Smooth muscle cell of the brain vasculature (primary cell): Measurements from ENCODE around the gene CEMIP2.
"Not testable (repeated sequence)": the region's sequence is repeated elsewhere in the genome, so short reads cannot be mapped to it uniquely, and the experiment has no call there.

ENCODE experiments used
- DNase-seq: peaks from one replicate; pipeline ENCODE4 v3.0.0-alpha.2; 2012; ENCODE audit warnings: low read depth, low spot score

CEMIP2 gene

DNA sequence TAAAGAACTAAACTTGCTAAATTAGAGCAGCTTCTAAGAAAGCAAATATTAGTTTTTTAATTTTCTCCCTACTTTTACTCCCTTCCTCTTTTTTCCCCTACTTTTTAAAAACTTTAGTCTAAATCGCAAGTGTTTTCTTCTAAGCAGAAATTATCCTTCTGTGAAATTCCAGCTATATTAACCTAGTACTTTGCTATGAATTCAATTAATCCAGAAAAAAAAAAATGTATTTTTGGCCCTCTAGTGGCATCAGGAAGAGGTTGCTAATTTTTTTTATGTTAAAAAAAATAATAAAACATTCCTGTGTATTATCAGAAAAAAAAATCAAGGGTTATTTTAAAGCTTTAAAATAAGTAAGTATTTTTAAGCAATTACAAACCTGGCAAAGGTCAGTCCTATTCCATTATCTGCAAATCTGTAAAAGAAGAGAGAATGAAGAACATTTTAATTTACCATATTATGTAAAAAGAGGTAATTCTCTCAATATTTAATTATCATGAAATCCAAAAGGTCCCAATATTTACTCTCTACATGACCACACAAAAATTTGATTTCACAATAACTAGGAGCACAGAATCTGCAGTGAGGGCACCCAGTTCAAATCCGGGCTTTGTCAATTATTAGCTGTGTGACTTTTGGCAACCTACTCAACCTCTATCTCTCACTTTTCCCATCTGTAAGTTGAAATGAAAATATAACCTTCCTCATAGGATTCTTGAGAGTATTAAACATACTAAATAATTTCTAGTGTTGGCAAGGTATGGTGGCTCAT is 52.0 kb downstream of the CEMIP2 start:
- no peak for DNase-seq

DNA sequence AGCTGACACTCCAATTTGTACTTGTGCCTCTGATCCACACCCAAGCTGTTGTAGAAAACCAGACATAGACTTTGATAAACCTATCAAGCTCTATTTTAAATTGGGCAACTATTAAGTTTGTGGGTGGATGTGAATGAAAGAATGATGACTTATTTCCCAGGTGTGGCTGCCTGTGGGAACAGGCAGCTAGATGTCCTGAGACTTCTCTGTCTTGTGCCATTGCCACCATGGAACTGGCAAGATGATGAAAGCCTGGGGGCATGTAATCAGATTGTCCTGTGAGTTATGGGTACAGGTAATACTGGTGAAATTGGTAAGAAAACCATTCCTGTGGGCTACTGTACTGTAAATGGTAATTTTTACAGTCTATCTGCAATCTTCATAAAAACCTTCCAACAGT is 57.5 kb downstream of the CEMIP2 start:
- no peak for DNase-seq

DNA sequence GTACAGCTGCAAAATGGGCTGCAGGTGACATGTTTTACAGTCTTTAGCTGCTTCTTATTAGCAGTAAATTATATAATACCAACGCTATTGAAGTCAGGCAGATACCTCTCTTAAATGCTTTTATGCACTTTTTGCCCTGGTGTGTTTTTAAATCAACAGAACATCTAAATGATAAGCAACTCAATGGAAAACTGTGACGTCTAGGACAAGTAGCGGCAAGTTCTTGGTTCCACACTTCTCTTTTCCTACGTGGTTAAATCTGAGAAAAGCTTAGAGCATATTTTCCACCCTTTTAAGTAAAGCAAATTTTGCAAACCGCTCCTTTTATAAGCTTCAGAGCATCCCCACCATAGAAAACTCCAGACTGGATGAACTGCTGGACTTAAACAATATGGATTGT is 58.1 kb downstream of the CEMIP2 start:
- no peak for DNase-seq

DNA sequence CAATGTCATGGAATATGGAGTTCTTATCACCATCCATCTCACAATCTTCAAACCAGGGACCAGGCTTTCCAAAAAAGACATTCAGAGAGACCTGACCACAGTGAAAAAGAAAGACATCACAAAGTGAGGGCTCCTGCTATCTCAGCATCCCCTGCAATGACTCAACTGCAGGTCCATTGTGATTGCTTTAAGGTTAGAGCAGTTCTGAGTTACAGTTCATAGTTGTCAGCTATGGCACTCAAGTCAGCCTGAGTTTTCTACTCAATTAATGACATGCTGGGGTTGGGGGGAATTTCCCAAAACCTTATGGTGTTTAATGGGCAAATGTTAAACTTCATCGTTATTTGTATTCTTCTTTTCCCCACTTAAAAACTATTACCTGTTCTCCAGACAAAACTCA is 58.9 kb downstream of the CEMIP2 start:
- DNase-seq: no peak

DNA sequence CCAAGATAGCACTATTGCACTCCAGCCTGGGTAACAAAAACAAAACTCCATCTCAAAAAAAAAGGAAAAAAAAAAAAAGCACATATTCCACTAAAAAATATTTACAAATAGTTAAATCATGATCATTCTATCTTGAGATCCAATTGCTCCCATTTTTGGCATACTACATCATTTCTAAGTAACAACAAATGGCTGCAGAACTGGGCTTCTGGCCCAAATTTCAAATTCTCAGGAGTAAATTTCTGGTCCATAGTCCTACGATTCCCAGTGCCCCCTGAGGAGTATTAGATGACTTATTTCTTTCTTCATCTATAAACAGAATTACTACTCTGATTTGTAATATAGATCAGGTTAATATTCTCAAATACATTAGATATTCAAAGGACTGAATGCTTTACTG is 62.1 kb downstream of the CEMIP2 start:
- no peak for DNase-seq

DNA sequence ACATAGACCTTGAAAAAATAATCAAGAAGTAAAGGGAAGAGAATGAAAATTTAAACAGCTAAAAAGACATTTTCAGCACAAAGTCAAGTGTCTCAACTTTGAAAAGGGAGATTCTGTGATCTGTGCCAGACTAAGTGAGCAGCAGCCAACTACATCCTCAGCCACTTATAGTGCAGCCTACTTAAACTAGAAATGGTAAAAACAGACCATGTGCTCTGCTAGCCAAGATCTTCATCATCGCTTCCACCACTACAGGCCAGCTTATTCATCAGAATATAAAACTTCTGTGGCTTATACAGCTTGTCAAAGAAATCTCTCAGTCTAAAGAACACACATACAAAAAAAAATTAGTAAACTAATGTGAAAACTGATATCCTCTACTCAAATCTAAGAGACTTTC is 63.5 kb downstream of the CEMIP2 start:
- DNase-seq: no peak

DNA sequence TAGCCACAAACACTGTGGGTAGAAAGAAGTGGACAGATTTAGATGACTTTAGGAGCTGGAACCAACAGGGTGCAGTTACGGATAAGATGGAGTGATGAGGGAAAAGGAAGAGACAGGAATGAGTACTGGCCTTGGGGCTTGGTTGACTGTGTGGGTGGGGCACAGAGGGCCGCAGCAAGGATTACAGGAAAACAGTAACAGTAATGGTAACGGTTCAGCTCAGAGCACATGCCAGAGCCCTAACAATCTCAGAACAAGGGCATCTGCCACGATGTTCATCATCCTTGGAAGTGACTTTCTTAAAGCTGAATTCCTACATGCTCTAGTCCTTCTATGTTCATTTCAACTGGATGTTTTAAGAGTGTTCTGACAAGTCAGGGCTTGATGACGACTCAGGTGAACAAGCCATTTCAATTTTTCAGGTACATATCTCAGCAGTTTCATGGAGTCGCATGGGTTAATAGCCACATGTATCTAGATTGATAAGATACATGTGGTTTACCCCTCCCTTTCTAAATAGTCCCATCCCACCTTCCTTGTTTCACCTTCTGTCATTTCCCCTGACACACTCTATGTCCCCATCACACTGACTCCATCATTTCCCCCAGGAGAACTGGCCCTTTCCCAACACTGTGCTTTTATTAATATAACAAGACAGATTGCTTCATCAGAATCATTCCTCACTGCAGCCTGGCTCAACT is 65.0 kb downstream of the CEMIP2 start:
- no peak for DNase-seq

DNA sequence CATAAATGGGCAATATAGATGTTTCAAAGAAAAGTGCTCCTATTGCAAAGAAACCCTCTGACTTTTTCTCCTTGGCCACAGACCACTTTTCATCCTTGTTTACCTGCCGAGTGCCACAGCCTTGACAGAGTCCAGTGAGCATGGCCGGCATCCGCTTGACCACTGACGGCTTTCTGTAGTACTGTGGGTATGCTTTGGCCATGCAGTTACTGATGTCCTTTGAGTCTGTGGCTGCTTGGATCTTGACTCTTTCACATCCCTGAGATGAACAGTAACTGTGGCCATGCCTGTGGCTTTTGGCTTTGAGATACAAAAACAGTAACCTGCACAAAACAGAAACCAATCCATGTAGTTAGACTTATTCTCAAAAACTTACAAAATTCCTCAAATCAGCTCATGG is 70.4 kb downstream of the CEMIP2 start:
- DNase-seq: no peak

DNA sequence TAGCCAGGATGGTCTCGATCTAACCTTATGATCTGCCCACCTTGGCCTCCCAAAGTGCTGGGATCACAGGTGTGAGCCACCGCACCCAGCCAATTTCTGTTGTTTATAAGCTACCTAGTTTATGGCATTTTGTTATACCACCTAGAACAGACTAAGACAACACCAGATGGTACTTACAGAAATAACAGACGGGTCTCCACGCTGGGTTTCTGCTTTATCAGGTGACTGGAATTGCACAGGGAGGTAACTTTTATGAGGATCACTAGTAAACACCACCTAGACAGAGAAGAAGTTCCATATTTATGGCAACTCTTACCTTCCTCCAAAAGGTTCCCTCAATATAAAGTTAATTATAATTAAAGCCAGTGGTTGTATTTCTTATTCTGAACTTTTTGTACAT is 74.0 kb downstream of the CEMIP2 start:
- no peak for DNase-seq

DNA sequence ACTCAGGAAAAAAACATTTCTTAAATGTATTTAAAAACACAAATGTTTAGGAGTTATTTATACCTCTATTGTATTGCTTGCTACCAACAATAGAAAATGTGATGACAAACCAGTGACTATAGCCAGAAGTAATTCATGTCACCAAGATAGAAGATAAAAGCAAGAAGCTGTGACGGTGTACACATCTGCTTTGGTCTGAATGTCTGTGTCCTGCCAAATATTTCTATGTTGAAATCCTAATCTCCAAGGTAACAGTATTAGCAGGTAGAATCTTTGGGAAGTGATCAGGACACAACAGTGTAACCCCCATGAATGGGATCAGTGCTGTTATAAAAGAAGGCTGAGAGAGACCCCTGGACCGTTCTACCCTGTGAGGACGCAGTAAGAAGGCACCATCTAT is 74.7 kb downstream of the CEMIP2 start:
- DNase-seq: no peak

DNA sequence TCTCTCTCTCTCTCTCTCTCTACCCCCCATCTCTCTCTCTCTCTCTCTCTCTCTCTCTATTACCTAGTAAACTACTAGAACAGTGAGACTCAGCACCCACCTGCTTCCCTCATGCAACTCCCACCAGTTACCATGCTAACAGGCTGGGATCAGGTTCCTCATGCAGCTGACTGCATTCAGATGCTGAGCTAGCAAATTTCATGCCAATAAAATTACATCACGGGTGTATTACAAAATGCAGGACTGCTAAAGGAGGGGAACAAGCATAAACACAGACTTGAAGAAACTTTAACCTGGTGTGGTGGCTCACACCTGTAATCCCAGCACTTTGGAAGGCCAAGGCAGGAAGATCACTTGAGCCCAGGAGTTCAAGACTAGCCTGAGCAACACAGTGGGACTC is 76.0 kb downstream of the CEMIP2 start:
- no peak for DNase-seq

DNA sequence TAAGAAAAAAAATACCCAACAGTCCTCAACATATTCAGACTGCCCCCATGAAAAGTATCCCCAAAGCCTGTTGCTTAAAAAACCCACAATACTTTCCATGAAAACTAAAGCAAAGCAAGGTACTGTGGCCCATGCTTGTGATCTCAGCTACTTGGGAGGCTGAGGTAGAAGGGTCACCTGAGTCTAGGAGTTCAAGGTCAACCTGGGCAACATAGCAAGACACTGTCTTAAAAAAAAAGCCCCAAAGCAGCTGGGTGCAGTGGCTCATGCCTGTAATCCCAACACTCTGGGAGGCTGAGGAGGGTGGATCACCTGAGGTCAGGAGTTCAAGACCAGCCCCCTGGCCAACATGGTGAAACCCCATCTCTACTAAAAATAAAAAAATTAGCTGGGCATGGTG is 76.7 kb downstream of the CEMIP2 start:
- not testable (repeated sequence) for DNase-seq

DNA sequence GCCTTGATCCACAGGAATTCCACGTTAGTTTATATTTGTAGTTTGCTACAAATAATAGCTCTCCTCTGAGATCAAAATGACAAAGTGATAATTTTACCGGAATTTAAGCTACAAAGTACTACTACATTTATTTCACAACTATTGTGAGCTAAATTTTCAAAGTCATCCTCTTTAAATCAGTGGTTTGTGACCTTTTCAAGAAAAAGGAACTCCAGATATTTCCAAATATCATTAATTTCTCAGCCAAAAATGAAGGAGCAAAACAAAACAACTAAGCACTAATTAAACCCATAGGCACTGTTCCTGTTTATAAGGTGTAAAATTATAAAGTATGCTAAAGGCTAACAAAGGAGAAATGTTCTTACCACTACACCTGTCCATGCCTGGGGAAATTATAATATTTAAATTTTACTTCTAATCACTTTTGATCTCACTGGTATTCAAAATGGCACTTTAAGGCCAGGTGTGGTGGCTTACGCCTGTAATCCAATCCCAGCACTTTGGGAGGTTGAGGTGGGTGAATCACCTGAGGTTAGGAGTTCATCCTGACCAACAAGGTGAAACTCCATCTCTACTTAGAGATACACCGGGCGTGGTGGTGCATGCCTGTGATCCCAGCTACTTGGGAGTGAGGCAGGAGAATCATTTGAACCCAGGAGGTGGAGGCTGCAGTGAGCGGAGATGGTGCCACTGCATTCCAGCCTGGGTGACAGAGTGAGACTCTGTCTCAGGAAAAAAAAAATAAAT is 77.5 kb downstream of the CEMIP2 start:
- no peak for DNase-seq

DNA sequence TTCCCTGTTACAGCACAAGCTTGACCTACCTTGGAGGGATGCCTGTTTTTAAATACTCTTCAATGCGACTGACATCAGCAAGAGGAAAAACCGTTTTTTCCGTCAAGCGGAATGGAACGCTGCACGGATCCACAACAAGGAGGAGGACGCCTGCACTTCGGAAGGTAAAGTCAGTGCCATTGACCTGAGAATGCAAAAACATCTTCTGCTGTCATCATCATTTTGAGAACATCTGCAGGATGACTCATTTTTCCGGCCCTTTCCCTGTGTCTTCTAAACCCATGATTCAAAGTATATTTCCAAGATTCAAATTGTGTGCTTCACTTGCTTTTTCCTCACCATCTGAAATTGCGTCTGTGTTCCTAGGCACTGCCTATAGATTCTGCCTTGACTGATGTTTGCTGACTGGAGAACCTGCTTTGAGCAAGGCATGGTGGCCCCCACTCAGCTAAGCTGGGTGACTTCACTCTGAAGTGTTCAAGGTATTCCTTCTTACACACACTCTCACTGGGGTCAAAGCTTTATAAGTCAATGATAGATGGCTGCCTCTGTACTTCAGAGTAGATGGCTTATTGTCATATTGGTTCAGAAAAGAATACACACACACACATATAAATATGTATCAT is 78.1 kb downstream of the CEMIP2 start:
- DNase-seq: no peak

DNA sequence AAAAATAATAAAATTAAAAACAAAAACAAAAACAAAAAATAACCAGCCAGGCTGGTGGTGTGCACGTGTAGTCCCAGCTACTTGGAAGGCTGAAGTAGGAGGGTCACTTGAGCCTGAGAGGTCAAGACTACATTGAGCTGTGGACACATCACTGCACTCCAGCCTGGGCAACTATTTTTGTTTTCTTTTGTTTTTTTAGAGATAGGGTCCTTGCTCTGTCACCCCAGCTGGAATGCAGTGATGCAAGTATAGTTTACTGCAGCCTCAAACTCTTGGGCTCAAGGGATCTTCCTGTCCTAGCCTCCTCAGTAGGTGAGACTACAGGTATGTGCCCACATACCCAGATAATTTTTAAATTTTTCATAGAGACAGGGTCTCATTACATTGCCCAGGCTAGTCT is 80.6 kb downstream of the CEMIP2 start:
- no peak for DNase-seq

DNA sequence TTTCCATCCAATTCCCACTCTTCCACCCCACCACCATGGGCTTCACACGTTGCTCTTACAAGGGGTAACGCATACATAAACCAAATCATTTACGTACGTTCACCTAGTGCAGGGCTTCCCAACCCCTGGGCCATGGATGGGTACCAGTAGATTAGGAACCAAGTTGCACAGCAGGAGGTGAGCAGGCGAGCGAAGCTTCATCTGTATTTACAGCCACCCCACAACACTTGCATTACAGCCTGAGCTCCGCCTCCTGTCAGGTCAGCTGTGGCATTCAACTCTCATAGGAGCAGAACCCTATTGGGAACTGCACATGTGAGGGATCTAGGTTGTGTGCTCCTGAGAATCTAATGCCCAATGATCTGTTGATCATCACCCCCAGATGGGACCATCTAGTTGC is 82.3 kb downstream of the CEMIP2 start:
- DNase-seq: no peak

DNA sequence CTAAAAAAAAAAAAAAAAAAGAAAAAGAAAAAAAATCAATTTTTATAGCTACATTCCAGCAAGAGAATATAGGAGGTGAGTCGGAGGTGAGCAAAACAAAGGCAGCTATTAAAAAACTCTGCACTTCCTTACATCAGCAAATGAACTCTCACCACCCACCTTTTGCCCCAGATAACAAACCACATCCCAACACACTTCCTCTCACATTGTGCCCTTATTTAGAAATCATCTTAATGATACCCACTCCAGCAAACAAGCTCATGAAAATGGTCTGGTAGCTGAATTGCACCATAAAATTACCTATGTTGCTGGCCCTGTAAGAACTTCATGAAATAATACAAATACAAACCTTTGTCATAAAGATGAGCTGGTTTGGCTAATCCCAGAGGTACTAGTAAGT is 82.9 kb downstream of the CEMIP2 start:
- no peak for DNase-seq

DNA sequence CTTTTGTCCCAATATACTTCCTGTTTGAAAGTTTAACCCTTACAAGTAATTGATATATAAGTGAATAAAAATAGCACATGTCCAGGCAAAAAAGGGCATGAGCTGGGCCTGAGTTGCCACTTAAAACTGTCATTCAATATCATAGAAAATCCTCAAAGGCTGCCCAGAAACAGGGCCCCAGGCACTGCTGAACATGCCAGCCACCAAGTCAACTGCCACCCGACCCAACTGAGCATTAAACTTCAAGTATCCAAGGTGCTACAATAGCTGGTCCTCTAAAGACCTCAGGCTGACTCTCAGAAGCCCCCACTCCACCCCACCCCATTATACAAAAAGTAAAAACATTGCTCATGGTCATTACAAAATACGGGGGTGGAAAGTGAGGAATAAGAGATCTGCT is 83.7 kb downstream of the CEMIP2 start:
- DNase-seq: no peak

DNA sequence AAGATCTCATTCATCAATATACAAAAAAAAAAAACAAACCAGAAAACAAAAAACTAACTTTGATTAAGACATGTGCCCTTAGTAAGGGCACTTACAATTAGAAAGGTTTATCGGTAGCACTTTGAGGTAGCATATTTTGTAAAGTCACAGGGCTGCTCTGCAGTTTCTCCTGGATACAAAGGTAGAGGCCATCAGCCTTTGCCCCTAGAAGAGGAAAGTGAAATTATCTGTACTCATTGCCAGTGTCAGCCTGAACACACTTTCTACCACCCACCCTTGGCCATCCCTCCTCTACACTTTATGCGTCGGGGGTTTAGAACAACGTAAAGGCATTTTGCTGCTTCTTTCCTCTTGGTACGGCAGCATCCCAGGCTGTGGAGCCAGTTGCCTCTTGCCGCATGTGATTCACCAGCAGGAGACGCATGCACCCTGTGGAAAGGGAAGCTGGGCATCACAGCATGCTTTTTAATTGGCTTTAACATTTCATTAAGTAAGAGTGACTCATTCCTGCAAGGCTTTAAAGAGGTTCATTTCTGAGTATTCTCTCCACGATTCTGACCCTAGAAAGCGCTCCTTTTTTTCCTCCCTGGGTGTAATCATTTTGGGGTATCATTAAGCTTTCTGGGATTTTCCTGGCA is 84.6 kb downstream of the CEMIP2 start:
- no peak for DNase-seq

DNA sequence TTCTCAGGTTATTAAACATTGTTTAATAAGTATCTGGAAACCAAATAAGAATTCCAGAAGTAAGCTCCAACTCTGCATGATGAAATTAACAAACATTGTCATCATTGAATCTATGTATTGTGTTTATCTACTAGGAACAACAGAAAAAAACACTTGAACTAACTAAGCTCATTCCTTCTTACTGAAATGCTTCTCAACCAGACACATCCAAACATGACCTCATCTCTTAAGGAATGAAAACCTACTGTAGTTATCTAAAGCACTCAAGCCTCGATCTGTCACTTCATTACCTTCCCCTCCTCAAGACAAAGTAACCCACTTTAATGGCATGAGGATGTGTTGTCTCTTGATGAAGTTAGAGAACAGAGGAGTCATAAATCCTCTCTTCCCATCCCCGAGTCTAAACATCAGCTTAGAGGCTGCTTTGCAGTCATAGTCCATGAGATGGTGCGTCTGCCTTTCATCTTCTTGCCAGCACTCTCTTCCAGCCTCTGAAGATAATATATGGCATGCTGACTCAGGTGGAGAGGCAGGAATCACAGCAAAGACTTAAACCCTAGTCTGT is 86.5 kb downstream of the CEMIP2 start:
- no peak for DNase-seq

DNA sequence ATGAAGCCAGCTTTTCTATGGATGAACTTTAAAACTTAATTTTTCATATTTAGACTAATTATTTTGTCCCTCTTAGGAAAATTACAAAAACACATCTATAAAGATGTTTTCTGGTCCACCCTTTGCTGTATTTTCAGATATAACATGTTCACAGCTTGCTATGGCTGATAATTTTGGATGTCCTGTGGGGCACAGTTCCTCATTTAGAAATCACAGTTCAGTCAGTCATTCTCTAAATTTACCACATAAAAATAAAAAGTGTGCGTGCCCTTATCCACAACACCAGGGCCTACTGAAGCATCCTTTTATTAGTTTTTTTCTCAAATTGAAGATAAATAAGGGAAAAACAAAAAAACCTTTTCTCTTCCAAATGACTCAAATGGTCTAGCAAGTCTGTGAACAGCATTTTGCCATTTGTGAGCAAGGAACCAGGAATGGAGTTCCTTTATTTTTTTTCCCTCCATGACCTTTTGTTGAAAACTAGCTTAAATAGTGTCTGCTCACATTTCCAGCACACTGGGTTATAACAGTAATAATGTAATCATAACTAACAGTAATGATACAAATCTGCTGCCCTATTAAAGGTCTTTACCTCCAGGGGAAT is 87.1 kb downstream of the CEMIP2 start:
- DNase-seq: no peak
